GM19239 (cell line): ENCODE data around the gene LRRK1.
"Not testable (repeated sequence)": the region's sequence is repeated elsewhere in the genome, so short reads cannot be mapped to it uniquely, and the experiment has no call there.

ENCODE experiments used
- DNase-seq: peaks from one replicate; pipeline ENCODE4 v3.0.0; 2011; ENCODE audit warnings: low spot score; ENCODE audit not compliant: insufficient read length
- FAIRE-seq: peaks from 2 replicates; lab custom pipeline; 2011; peaks lifted over from hg19 to GRCh38; lab: Jason Lieb, UNC

The LRRK1 gene

GRCh38 chr15:101083336-101084045 lies 164.3 kb downstream of the LRRK1 start:
- DNase-seq (no peak), FAIRE-seq (no peak)

- DNase-seq, result no peak
Measured at GRCh38 chr15:101084801-101085200, 165.6 kb downstream of the LRRK1 start.

GRCh38 chr15:101085311-101085700 lies 166.1 kb downstream of the LRRK1 start:
- FAIRE-seq (no peak), DNase-seq (no peak)

More at GRCh38 chr15:101084801-101085200, 165.6 kb downstream of the LRRK1 start:
- no peak for FAIRE-seq

- DNase-seq (no peak), FAIRE-seq (no peak)
Measured at GRCh38 chr15:101086394-101087171, 167.4 kb downstream of the LRRK1 start.

GRCh38 chr15:101087172-101087769 lies 168.1 kb downstream of the LRRK1 start:
- DNase-seq (no peak), FAIRE-seq (no peak)

DNA sequence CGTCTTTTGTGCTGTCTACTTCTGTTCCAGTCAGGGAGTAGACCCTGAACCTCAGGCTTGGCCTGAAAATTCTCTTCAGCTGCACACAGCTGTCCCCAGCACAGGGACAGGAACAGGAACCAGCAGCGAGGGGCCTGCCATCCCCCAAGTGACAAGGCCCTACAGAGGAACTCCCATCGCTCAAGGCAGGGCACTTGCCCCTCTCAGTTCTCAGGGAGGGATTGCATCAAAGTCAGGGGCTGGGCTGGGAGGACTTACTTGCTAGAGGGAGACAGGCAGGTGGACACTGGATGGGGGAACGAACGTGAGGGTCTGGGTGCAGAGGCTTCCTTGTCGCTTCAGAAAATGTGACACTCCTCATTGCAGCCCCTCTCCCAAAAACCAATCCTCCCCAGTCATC lies 169.1 kb downstream of the LRRK1 start:
- FAIRE-seq, result no peak
- no peak for DNase-seq

DNA sequence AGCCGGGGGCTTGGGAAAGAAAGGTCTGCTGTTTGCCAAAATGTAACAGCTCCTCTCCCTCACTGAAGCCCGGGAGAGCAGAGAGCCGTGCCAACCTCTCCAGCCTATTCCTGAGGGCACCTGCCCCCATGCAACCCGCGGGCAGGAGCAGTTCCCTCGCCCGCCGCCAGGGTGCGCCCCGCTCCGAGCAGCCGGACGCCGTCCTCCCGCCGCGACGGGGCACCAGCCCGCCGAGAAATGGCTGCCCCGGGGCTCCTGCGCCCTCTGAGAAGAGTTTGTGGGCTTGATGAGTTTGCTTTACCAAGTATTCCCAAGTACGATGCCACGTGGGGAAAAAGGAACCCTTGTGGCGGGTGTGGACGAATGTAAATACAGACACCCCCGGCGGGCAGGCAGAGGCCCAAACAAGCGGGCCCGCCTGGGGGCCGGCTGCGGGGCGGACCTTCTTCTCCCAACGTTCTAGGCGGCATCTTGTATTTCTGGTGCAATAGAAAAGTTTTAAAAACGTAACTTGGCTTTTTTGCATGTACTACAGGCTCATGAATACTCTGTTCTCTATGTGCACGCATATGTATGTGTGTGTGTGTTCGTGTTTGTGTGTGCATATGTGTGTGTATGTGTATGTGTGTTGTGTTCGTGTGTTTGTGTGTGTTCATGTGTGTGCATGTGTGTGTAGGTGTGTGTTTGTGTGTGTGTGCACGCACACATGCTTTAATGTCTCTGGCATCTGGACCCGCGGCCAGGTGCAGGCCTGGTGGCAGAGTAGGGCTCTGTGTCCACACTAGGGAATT lies 169.8 kb downstream of the LRRK1 start:
- FAIRE-seq (peak; percentile 26), DNase-seq (peak; percentile 95)

- FAIRE-seq, result no peak
- DNase-seq, result no peak
Measured at GRCh38 chr15:101089579-101090427, 170.6 kb downstream of the LRRK1 start.

- DNase-seq, result no peak
- FAIRE-seq, result no peak
Measured at GRCh38 chr15:101090428-101090790, 171.3 kb downstream of the LRRK1 start.

- DNase-seq (no peak), FAIRE-seq (no peak)
Measured at GRCh38 chr15:101091080-101092017, 172.2 kb downstream of the LRRK1 start.

- DNase-seq (no peak), FAIRE-seq (no peak)
Measured at GRCh38 chr15:101092156-101092866, 173.2 kb downstream of the LRRK1 start.

GRCh38 chr15:101092867-101093202 lies 173.7 kb downstream of the LRRK1 start:
- no peak for FAIRE-seq

DNA sequence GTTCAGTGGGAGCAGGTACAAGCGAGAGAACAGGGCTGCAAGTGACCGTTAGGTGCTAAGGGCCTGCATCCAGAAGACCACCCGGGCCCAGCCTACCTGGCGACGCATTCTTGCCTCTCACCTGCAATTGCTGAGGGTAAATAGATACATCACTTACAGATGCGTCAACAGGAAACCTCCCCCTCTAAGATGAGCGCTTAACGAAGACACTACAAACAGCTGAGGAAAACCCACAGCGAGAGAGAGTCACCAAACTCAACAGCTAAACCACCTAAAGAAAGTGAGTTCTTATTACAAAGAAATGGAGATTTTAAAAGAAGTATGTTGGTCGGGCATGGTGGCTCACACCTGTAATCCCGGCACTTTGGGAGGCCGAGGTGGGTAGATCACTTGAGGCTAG lies 174.8 kb downstream of the LRRK1 start:
- DNase-seq (no peak), FAIRE-seq (no peak)

More at GRCh38 chr15:101092867-101093202, 173.7 kb downstream of the LRRK1 start:
- DNase-seq, result no peak

DNA sequence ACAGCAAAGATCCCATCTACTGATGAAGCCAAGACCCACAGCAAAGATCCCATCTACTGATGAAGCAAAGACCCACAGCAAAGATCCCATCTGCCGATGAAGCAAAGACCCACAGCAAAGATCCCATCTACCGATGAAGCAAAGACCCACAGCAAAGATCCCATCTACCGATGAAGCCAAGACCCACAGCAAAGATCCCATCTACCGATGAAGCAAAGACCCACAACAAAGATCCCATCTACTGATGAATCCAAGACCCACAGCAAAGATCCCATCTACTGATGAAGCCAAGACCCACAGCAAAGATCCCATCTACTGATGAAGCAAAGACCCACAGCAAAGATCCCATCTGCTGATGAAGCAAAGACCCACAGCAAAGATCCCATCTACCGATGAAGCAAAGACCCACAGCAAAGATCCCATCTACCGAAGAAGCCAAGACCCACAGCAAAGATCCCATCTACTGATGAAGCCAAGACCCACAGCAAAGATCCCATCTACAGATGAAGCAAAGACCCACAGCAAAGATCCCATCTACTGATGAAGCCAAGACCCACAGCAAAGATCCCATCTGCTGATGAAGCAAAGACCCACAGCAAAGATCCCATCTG lies 176.7 kb downstream of the LRRK1 start:
- DNase-seq, FAIRE-seq: not testable (repeated sequence)

DNA sequence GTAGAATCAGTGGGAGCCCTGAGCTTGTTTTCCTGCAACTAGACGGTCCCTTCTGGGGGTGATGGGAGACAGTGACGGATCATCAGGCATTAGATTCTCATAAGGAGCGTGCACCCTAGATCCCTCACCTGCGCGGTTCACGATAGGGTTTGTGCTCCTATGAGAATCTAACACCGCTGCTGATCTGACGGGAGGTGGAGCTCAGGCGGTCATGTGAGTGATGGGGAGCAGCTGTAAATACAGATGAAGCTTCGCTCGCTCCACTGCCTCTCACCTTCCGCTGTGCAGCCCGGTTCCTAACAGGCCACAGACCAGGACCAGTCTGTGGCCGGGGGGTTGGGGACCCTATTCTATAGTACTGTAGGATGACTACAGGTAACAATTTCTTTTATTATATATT lies 178.0 kb downstream of the LRRK1 start:
- DNase-seq, result no peak
- FAIRE-seq, result no peak

- DNase-seq, result no peak
Measured at GRCh38 chr15:101099183-101099582, 180.0 kb downstream of the LRRK1 start.

DNA sequence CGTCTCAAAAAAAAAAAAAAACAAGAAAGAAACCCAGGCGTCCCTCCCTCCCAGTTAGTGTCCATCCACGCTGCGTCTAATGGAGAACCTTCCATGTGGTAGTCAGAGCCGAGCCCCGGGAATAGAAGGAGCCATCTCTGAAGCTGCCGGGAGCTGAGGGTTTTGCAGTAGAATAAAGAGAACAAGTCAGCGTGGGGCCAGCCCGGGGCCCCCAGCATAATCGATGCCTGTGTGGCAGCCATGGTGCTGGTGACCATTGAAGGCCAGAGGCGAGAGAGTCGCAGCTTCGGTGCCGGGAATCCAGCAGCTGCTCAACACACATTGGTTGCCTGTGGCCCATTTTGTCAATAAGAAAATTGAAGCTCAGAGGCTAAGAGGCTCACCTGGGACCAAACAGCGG lies 181.0 kb downstream of the LRRK1 start:
- FAIRE-seq (no peak), DNase-seq (no peak)

More at GRCh38 chr15:101099183-101099582, 180.0 kb downstream of the LRRK1 start:
- no peak for FAIRE-seq
